ENCODE data around the gene HMX3. TPM values are rescaled to one million over a fixed set of nuclear protein-coding genes. Genes with fewer than 3 reads are reported as not detected.
A peak's percentile ranks its signal among the peaks of the same experiment; 100 is the strongest.

HMX3 gene
- total and polyA plus RNA-seq, 2 donors (not counting 3 experiments of a cell fraction or from before 2014, with no cell fraction given): not detected

DNA sequence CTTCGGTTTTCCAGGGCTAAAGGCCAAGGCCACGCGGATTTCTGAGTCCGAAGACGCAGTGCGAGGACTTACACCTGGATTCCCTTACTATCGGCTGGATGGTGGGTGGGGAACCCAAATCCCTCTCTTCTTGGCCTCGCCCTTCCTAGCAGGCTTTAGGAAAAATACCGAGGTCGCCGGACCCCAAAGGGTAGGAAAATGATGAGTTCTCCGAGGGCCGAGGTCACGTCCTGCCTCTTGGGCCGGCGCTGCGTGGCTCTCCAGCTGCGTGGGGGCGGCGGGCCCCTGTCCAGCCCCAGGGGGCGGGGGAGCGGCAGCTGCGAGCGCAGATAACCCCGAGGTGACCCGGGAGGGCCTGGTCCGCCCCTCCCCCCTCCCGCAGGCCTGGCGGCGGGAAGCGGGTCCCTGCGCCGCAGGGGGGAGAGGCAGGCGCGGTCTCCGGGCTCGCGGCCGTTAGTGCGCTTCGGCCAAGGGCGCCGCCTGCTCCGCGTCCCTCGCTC, 805 bp upstream of the HMX3 start:
- H3K4me1 ChIP-seq (ENCODE audit: control insufficient read depth, extremely low read depth, insufficient read depth, low read length): peaks cover 10% of the 10 kb centered on the region
- CTCF ChIA-PET: interaction anchor here (0.9 to 2.9 kb wide), 5 partner anchors 15 to 445 kb away, joined by 3 to 20 read pairs (median 4); partner anchors contain the start of gene BUB3
- H3K27ac ChIP-seq (ENCODE audit: insufficient read depth, low read depth, low read length): no peak overlapping the region
- TF ChIP-seq FOS (IDR thresholded peaks at IDR 0.05; ENCODE audit: borderline replicate concordance, insufficient read depth, low read length): no peak
- no peak for TF ChIP-seq POLR2A (IDR thresholded peaks at IDR 0.05; ENCODE audit: low read depth, low read length)
- TF ChIP-seq MYC (IDR thresholded peaks at IDR 0.05; ENCODE audit: low read depth, low read length): no peak
- no peak for TF ChIP-seq CTCF (IDR thresholded peaks at IDR 0.05; ENCODE audit: extremely low read depth in 1 of 2, insufficient read depth in 1 of 2, low read depth in 1 of 2, low read length in 2 of 2)
- TF ChIP-seq JUN (IDR thresholded peaks at IDR 0.05; ENCODE audit: borderline replicate concordance, insufficient read depth, insufficient read length, low read depth): no peak
- no peak for TF ChIP-seq POLR2AphosphoS5 (IDR thresholded peaks at IDR 0.05; ENCODE audit: insufficient read depth, low read depth, low read length)
- peak; percentile 83 for TF ChIP-seq EZH2 (IDR thresholded peaks at IDR 0.05; ENCODE audit: borderline replicate concordance, low read depth, low read length, severe bottlenecking)
- no peak for TF ChIP-seq GATA2 (IDR thresholded peaks at IDR 0.05; ENCODE audit: insufficient read depth, insufficient read length, low read depth, low read length)
- TF ChIP-seq, protein P1, sequence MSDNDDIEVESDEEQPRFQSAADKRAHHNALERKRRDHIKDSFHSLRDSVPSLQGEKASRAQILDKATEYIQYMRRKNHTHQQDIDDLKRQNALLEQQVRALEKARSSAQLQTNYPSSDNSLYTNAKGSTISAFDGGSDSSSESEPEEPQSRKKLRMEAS (IDR thresholded peaks at IDR 0.05; ENCODE audit: insufficient read depth, insufficient read length): no peak
- DNase-seq (ENCODE audit: low read depth, low spot score) (no peak), FAIRE-seq (no peak)
- dilution Hi-C loops (cut with MboI; ENCODE audit: extremely low pct_ligation_motif_present, low sequenced_read_pairs): no loop called here
- H3K27me3 ChIP-seq (ENCODE audit: control insufficient read depth in 2 of 2, insufficient read depth in 2 of 2, low read length in 2 of 2): peaks cover 84 to 91% of the 10 kb centered on the region in 2 experiments
- H3K9me1 ChIP-seq (replicated peaks; ENCODE audit: control insufficient read depth, extremely low read depth, insufficient read depth, low read length): no peaks in the 10 kb centered on the region
- H4K20me1 ChIP-seq (replicated peaks; ENCODE audit: control insufficient read depth, extremely low read depth, insufficient read depth, low read length): no peaks in the 10 kb centered on the region
- H3K4me3 ChIP-seq (replicated peaks in 1 of 3; ENCODE audit: insufficient read depth in 1 of 3, low read depth in 1 of 3, low read length in 3 of 3): no peak overlapping the region
- no peak overlapping the region for H2AFZ ChIP-seq (ENCODE audit: low read depth, low read length)
- intact Hi-C loops (cut with micrococcal nuclease): loop anchor here (5.0 kb wide), 2 partner anchors 488 to 832 kb away; no protein-coding TSS in a partner anchor
- POLR2A ChIA-PET: no interaction called here
- no peak overlapping the region for H3K9ac ChIP-seq (replicated peaks; ENCODE audit: extremely low read depth, insufficient read depth, low read length)
- H3K36me3 ChIP-seq (ENCODE audit: control insufficient read depth in 2 of 2, extremely low read depth in 1 of 2, insufficient read depth in 2 of 2, low read length in 2 of 2): no peaks in the 10 kb centered on the region
- H3K9me3 ChIP-seq (replicated peaks; ENCODE audit: control insufficient read depth, insufficient read depth, low read length): no peaks in the 10 kb centered on the region
- no peak overlapping the region for H3K4me2 ChIP-seq (ENCODE audit: insufficient read depth, low read length)
- no peaks in the 10 kb centered on the region for H3K79me2 ChIP-seq (ENCODE audit: control insufficient read depth, insufficient read depth, low read length)
- BruUV-seq (replicated peaks): no TSS peak
